GM12891 (cell line): Measurements from ENCODE around the gene AMOTL2.

ENCODE experiments used
- DNase-seq: peaks from one replicate; pipeline ENCODE4 v3.0.0; 2011; ENCODE audit warnings: low spot score; ENCODE audit not compliant: insufficient read length
- FAIRE-seq: peaks from 2 replicates; lab custom pipeline; 2011; peaks lifted over from hg19 to GRCh38; lab: Jason Lieb, UNC
- PAX5 ChIP-seq: IDR thresholded peaks from 2 replicates; pipeline ENCODE4 v1.6.1; 2011; ENCODE audit warnings: low read length, moderate library complexity, mild to moderate bottlenecking; ENCODE audit not compliant: insufficient read depth, severe bottlenecking
- POLR2A ChIP-seq: IDR thresholded peaks from 2 replicates; pipeline ENCODE4 v1.6.1; 2011; ENCODE audit warnings: low read depth, low read length, control low read depth
- POLR2AphosphoS5 ChIP-seq: IDR thresholded peaks from 2 replicates; pipeline ENCODE4 v1.6.1; 2011; ENCODE audit warnings: low read depth, low read length, control low read depth
- POU2F2 ChIP-seq: IDR thresholded peaks from 2 replicates; pipeline ENCODE4 v1.6.1; 2011; ENCODE audit warnings: low read depth, mild to moderate bottlenecking, control low read depth, low read length, moderate library complexity
- SPI1 ChIP-seq: IDR thresholded peaks from 2 replicates; pipeline ENCODE4 v1.6.1; 2011; ENCODE audit warnings: low read depth, low read length, control low read depth
- TAF1 ChIP-seq: IDR thresholded peaks from 2 replicates; pipeline ENCODE4 v1.6.1; 2011; ENCODE audit warnings: low read depth, low read length, control low read depth

The AMOTL2 gene

GRCh38 chr3:134360046-134360445 is 14.2 kb downstream of the AMOTL2 start:
- TF ChIP-seq POLR2AphosphoS5 (no peak), SPI1 (no peak), TAF1 (no peak), POLR2A (no peak), PAX5 (no peak), POU2F2 (no peak)
- DNase-seq: no peak
- no peak for FAIRE-seq

GRCh38 chr3:134359121-134360010 is 14.9 kb downstream of the AMOTL2 start:
- no peak for DNase-seq
- no peak for FAIRE-seq

GRCh38 chr3:134357914-134358811 is 16.1 kb downstream of the AMOTL2 start:
- no peak for DNase-seq
- TF ChIP-seq TAF1 (no peak), SPI1 (no peak), POLR2AphosphoS5 (no peak), PAX5 (no peak), POLR2A (no peak), POU2F2 (no peak)
- peak; percentile 16 for FAIRE-seq

More at GRCh38 chr3:134359121-134360010, 14.9 kb downstream of the AMOTL2 start:
- TF ChIP-seq TAF1: no peak
- no peak for TF ChIP-seq POU2F2
- no peak for TF ChIP-seq POLR2A
- TF ChIP-seq PAX5: no peak
- TF ChIP-seq SPI1: no peak
- TF ChIP-seq POLR2AphosphoS5: no peak

- FAIRE-seq (no peak), DNase-seq (no peak)
- TF ChIP-seq POLR2A: no peak
- TF ChIP-seq PAX5: no peak
- no peak for TF ChIP-seq POLR2AphosphoS5
- no peak for TF ChIP-seq SPI1
- TF ChIP-seq POU2F2: no peak
- TF ChIP-seq TAF1: no peak
Measured at GRCh38 chr3:134357261-134357913, 16.9 kb downstream of the AMOTL2 start.

GRCh38 chr3:134356411-134357040 is 17.7 kb downstream of the AMOTL2 start:
- no peak for FAIRE-seq
- no peak for TF ChIP-seq POLR2AphosphoS5
- TF ChIP-seq TAF1: no peak
- no peak for TF ChIP-seq POLR2A
- TF ChIP-seq POU2F2: no peak
- no peak for TF ChIP-seq SPI1
- DNase-seq: no peak

- no peak for FAIRE-seq
- no peak for TF ChIP-seq POLR2AphosphoS5
- TF ChIP-seq POU2F2: no peak
- no peak for TF ChIP-seq TAF1
- TF ChIP-seq POLR2A: no peak
- TF ChIP-seq PAX5: no peak
- no peak for TF ChIP-seq SPI1
- DNase-seq: no peak
Measured at GRCh38 chr3:134355416-134355815, 18.8 kb downstream of the AMOTL2 start.

GRCh38 chr3:134354612-134355251 is 19.5 kb downstream of the AMOTL2 start:
- DNase-seq (no peak), FAIRE-seq (no peak)
- TF ChIP-seq PAX5 (no peak), POLR2AphosphoS5 (no peak), POLR2A (no peak), POU2F2 (no peak), TAF1 (no peak), SPI1 (no peak)

GRCh38 chr3:134353831-134354611 is 20.2 kb downstream of the AMOTL2 start:
- DNase-seq (no peak), FAIRE-seq (no peak)
- no peak for TF ChIP-seq POLR2AphosphoS5
- no peak for TF ChIP-seq POU2F2
- no peak for TF ChIP-seq PAX5
- TF ChIP-seq TAF1: no peak
- no peak for TF ChIP-seq POLR2A
- no peak for TF ChIP-seq SPI1
